GM21447 (cell line): ENCODE data around the gene CEBPB.

Experiments
- ATAC-seq: cut with Tn5 transposase; IDR thresholded peaks from one replicate; pipeline ENCODE4 v1.9.1; 2021; ENCODE audit not compliant: unreplicated experiment

The CEBPB gene

GRCh38 chr20:50210066-50210619 is 19.5 kb downstream of the CEBPB start:
- no peak for ATAC-seq

DNA sequence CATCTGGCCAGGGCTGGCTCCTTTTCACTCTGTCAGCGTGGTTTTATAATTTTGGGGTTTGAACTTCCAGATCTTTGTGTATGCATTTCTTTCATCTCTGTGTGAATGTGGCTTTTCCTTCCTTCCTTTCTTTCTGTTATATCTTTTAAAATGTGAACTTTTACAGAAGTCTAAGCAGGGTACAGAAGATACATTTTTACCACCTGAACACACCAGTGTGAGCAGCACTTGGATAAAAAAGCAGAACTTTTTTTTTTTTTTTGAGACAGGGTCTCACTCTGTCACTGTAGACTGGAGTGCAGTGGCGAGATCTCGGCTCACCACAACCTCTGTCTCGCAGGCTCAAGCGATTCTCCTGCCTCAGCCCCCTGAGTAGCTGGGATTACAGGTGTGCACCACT is 20.5 kb downstream of the CEBPB start:
- ATAC-seq: no peak

DNA sequence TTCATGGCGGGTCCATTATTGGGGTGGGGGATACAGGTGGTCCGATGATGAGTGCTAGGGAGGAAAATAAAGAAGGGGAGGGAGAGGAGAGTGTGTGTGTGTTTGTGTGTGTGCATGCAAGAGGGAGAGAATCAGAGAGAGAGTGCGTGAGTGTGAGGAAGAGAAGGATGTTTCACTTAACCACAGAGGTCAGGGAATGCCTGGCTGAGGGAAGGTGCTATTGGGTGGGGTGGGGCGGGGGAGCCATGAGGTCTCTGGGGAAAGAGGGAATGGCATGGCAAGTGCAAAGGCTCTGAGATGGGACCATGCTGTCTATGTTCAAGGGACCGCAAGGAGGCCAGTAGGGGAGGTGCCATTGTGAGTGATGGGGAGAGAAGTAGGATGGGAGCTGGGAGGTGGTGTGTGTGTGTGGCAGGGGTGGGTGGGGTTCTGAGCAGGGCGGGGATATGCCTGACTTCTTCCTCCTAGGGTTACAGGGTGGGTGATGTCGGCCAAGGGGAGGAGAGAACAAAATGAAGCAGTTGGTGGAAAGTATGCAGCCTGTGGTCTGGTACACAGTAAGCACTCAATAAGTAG is 23.0 kb downstream of the CEBPB start:
- no peak for ATAC-seq

- no peak for ATAC-seq
These were observed 23.8 kb downstream of the CEBPB start for GRCh38 chr20:50214226-50215024.

GRCh38 chr20:50215101-50215690 is 24.6 kb downstream of the CEBPB start:
- no peak for ATAC-seq

DNA sequence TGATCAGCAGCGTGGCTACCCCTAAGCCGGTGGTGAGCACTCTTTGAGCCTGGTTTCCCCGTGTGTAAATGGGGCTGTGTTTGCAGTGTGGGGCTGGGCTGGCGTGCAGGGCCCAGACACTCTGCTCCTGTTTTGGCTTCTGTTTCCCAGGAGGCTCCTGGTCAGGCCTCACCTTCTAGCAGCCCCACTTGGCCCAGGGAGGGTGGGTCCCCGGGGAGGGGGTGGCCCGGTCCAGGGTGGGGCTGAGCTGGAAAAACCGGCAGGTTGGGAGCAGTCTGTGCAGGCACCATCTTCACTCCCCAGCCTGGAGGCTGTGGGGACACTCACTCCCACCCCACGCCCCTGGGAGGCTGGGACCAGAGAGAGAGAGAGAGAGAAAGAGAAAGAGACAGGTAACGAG is 25.3 kb downstream of the CEBPB start:
- no peak for ATAC-seq

DNA sequence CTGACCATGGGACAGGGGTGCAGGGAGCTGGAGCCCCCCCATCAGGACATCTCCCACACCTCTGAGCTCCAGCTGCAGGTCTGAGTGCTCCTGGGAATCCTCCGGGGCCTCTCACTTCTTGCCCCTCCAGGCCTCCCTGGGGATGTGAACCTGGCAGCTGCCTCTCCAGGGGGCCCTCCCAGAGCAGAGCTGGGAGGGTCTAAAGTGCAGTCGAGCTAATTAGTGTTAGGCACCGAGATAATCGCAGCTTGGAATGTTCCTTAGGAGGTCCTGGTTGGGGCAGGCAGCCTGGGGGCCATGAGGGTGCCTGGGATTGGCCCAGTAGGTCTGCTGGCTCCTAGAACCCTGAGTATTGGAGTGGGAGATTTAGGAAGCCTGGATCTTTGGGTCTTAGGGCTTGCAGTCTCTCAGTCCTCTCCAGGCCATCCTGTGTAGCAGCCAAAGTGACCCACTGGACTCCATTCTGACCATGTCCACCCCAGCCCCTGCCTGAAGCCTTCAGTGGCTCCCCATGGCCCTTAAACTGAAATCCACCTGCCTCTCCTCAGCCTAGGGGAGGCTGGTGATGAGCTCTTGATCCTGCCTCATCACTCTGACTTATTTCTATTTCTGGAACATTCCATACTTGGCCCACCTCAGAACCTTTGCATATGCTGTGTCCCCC is 26.0 kb downstream of the CEBPB start:
- ATAC-seq: no peak

DNA sequence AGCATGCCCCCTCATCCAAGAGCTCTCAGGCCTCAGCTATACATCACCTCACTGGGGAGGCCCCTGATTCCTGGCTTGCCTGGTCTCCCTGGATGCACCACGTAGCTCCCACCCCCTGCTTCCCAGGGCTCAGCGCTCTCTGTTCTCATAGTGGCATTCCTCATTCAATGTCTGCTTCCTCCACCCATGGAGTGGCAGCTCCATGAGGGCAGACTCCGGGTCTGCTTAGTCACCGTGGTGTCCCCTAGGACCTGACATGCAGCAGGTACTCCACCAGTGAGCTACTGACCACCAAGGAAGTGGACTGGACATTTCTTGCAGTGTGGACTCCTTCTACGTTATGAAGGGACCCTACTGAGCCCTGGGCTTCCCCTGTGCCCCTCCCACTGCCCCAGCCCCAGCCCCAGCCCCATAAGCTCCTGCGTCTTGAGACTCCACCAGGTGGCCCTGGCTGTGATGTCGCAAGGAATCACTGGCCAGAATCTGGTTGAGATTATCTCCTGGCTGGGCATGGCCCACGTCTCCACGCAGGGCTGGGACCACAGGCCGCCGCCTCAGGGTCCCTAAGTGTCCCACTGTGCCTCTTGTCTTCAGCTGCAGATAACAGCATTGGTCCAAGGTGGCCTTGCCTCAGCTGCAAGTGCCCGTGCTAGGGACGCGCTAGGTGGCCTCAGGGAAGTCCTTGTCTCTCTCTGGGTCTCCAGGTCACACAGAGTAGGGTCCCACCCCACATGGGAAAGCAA is 26.7 kb downstream of the CEBPB start:
- no peak for ATAC-seq

DNA sequence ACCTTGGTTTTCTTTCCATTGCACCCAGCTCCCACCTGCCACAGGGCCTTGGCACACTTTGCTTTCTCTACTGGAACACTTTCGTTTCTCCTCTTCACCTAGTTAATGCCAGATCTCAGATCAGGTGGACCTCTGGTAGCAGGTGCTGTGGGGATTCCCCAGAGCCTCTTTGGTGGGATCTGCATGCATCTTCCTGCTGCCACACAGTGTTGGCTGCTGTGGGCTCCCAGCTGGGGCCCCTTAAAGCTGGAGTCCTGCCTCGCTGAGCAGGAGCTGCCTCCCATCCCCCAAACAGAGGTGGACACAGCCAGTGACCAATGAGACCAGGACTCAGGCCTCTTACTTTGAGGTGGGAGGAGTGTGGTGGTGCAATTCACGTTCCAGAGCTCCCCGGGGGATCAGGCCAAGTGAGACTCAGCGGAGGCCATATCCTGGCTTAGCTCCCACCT is 28.4 kb downstream of the CEBPB start:
- no peak for ATAC-seq

- ATAC-seq: no peak
These were observed 29.0 kb downstream of the CEBPB start for GRCh38 chr20:50219600-50219999.

DNA sequence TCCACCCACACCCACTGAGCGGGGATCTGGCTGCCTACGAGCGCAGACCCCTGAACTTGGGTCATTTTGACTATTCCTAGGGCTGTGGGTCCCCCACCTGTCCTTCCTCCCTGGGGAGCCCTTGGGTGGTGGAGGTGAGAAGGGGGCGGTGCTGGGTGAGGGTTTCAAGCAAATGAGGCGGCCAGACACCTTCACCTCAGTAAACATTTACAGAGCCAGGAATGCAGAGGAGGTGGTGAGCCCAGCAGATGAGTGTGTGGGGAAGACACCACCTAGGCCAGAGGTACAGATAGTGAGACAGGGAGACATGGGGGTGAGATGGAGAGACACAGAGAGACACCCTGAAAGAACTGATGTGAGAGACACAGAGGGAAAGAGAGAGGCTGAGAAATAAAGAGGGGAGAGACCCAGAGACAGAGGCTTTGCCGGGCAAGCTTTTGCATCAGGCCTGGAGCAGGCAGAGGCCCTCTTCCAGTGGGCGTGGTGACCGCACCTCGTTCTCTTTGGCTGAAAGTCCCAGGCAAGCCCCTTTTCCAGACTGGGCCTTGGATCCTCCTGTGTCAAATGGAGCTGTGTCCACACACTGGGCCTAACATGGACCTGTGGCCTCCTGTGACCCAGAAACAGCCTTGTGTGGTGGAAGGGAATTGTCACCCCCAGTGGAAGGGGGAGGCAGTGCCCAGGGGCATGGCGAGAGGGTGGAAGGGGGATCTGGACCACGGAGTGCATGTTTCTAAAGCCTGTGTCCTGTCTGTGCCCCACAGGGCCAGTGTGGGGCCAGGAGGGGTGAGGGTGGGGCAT is 29.7 kb downstream of the CEBPB start:
- ATAC-seq: no peak

GRCh38 chr20:50220894-50221365 is 30.3 kb downstream of the CEBPB start:
- no peak for ATAC-seq

GRCh38 chr20:50221501-50222308 is 31.1 kb downstream of the CEBPB start:
- no peak for ATAC-seq

DNA sequence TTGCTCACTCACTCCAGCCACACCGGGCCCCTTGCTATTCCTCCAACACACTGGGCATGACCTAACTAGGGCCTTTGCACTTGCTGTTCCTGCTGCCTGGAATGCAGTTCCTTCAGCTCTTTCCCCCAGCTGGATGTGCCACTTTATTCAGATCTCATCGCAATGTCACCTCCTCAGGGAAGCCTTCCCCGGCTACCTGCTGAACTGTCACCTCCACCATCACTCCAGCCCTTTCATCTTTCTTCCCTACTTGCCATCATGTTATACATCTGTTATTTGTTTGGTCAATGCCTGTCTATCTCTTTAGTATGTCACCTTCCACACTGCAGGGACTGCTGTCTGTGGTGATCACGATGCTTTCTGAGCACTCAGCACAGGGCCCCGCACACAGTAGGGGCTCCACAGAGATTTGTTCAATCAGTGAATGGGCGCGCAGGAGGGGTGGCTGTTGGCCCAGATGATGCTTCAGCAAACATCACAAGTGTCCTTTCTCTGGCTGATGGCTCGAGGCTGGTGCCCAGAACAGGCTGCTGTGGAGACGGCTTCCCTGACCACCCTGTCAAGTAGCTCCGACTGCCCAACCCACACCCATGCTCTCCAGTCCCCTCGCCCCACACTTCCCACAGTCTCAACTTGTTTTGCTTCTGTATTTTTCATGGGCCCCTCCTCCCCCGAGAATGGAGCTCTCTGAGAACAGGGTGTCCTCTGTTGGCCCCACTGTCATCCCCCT is 31.8 kb downstream of the CEBPB start:
- no peak for ATAC-seq

DNA sequence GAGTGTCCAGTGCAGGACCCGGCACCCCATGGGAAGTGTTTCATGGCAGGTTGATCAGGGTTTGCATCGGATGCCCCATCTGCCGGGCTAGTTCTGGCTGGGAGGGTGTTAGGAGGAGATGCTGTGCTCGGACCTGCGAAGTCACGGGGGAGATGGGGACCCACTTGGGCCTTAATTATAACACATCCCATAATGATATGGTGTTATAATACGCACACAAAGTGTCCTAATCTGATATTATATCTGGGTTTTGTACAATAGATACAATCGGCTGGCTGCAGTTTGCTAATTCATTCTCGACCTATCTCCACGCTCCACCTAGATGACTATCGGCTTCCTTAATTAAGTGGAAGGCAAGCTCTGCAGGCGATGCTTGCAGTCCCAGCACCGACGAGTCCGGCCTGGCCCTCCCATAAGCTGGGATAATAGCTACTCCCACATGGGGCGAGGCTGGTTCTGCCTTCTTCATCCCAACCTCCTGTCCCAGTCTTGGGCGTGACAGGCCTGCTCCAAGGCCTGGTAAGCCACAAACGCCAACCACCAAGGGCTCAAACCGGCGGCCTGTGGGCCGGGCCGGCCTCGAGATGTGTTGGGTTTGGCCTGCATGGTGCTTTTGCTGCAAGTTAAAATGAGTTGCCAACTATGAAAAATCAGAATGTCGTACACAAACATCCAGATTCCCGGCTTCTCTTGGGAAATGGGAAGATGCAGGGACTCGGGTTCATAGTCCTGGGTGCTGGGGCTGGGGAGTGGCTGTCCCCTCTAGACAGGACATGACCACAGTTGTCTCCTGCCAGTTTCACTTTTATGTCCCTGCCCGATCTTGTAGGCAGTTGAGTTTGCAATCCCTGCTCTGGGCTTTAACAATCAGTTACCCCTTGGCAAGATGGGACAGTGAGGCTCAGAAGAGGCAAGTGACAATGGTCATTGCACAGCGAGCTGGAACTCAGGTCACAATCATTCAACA is 32.7 kb downstream of the CEBPB start:
- no peak for ATAC-seq

DNA sequence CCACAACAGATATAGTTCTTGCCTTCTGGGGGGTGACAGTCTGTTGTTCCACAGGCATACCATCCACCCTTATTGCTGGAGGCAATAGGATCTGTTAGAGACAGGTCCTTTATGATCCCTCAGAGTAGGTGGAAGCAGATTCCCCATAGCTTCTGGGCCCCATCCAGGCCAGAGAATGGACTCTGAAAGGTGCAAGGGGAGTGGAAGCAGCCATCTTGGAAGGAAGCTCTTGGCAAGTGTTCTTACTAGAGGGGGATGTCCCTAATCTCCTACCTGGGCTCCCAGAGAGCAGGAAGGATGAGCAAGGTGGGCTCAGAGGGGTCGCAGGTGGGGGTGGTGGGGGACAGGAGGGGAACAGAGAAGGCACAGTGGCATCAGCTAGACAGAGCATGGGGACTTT is 33.4 kb downstream of the CEBPB start:
- ATAC-seq: no peak

- no peak for ATAC-seq
These were observed 34.1 kb downstream of the CEBPB start for GRCh38 chr20:50224531-50225255.
